GM18870 (cell line): ENCODE results near the gene PUSL1.

ENCODE experiments used
- ATAC-seq: cut with Tn5 transposase; IDR thresholded peaks from one replicate; pipeline ENCODE4 v1.9.1; 2021; ENCODE audit warnings: moderate library complexity; ENCODE audit not compliant: unreplicated experiment

PUSL1 gene

GRCh38 chr1:1324084-1324523, 15.7 kb downstream of the PUSL1 start:
- ATAC-seq: peak; percentile 21

- peak; percentile 57 for ATAC-seq
Measured at GRCh38 chr1:1324524-1325287, 16.3 kb downstream of the PUSL1 start, which contains the start of the genes CPTP and INTS11. CPTP (plus strand) TSS chr1:1324802; CDS start chr1:1326911, 2,109 bp downstream. INTS11 (minus strand) TSS chr1:1324660; CDS start chr1:1324608, 52 bp downstream.

- ATAC-seq: no peak
Measured at GRCh38 chr1:1325288-1326074, 17.1 kb downstream of the PUSL1 start.

- no peak for ATAC-seq
Measured at GRCh38 chr1:1326075-1326605, 17.7 kb downstream of the PUSL1 start.

GRCh38 chr1:1327291-1327690, 18.9 kb downstream of the PUSL1 start:
- no peak for ATAC-seq

- no peak for ATAC-seq
Measured at GRCh38 chr1:1328254-1328653, 19.9 kb downstream of the PUSL1 start.

- ATAC-seq: no peak
Measured at GRCh38 chr1:1329304-1330210, 21.2 kb downstream of the PUSL1 start.

- ATAC-seq: no peak
Measured at GRCh38 chr1:1330366-1331067, 22.1 kb downstream of the PUSL1 start.

GRCh38 chr1:1331068-1331965, 22.9 kb downstream of the PUSL1 start, which contains the start of gene TAS1R3:
TAS1R3 (plus strand) TSS chr1:1331280; CDS start chr1:1331346, 66 bp downstream.
- no peak for ATAC-seq

- no peak for ATAC-seq
Measured at GRCh38 chr1:1332031-1332755, 23.8 kb downstream of the PUSL1 start.

- no peak for ATAC-seq
Measured at GRCh38 chr1:1332774-1333480, 24.5 kb downstream of the PUSL1 start.

- no peak for ATAC-seq
Measured at GRCh38 chr1:1333551-1334241, 25.3 kb downstream of the PUSL1 start.

GRCh38 chr1:1334835-1335234, 26.4 kb downstream of the PUSL1 start:
- no peak for ATAC-seq

- ATAC-seq: no peak
Measured at GRCh38 chr1:1335283-1335682, 26.9 kb downstream of the PUSL1 start.

GRCh38 chr1:1335792-1336248, 27.4 kb downstream of the PUSL1 start:
- no peak for ATAC-seq

- no peak for ATAC-seq
Measured at GRCh38 chr1:1336446-1336845, 28.0 kb downstream of the PUSL1 start.
